ENCODE results near the gene PPP1R14B. TPM values are rescaled to one million over a fixed set of nuclear protein-coding genes. Genes with fewer than 3 reads are reported as not detected.

The PPP1R14B gene
- total RNA-seq, result 264 and 362 TPM in 2 replicates

GRCh38 chr11:64246871-64247728 lies at the start of gene PPP1R14B:
PPP1R14B (minus strand) TSS chr11:64246943; CDS start chr11:64246673, 270 bp downstream.

GRCh38 chr11:64291262-64291751 lies 44.6 kb upstream of the PPP1R14B start, which contains the start of gene KCNK4:
KCNK4 (plus strand) TSS chr11:64291302; CDS start chr11:64293019, 1,717 bp downstream.

GRCh38 chr11:64284962-64285884 lies 38.5 kb upstream of the PPP1R14B start, which contains the start of gene GPR137:
GPR137 (plus strand) TSS chr11:64285848; CDS start chr11:64286525, 677 bp downstream.

GRCh38 chr11:64284048-64284961 lies 37.6 kb upstream of the PPP1R14B start, which contains the start of gene BAD:
BAD (minus strand) TSS chr11:64284665; CDS start chr11:64284368, 297 bp downstream.

GRCh38 chr11:64251016-64251752 lies 4.4 kb upstream of the PPP1R14B start, which contains the start of gene PLCB3:
PLCB3 (plus strand) TSS chr11:64251530; CDS start chr11:64251650, 120 bp downstream.

GRCh38 chr11:64240435-64241240 lies 6.1 kb downstream of the PPP1R14B start, which contains the start of gene FKBP2:
FKBP2 (plus strand) TSS chr11:64241095; CDS start chr11:64242388, 1,293 bp downstream.

GRCh38 chr11:64233913-64234586 lies 12.7 kb downstream of the PPP1R14B start, which contains the start of gene VEGFB:
VEGFB (plus strand) TSS chr11:64234584; CDS start chr11:64234834, 250 bp downstream.

GRCh38 chr11:64230171-64230984 lies 16.4 kb downstream of the PPP1R14B start, which contains the start of gene DNAJC4:
DNAJC4 (plus strand) TSS chr11:64230548; CDS start chr11:64230855, 307 bp downstream.

GRCh38 chr11:64225608-64226506 lies 20.9 kb downstream of the PPP1R14B start, which contains the start of the genes NUDT22 and TRPT1:
NUDT22 (plus strand) TSS chr11:64226274; CDS start chr11:64226653, 379 bp downstream.
TRPT1 (minus strand) TSS chr11:64226186; CDS start chr11:64225860, 326 bp downstream.

GRCh38 chr11:64206457-64207255 lies 40.1 kb downstream of the PPP1R14B start, which contains the start of gene FERMT3:
FERMT3 (plus strand) TSS chr11:64206721; CDS start chr11:64207365, 644 bp downstream.

Other genes with a start within 250 kb of the PPP1R14B start
- not detected in 2 replicates for gene FLRT1, start 211.0 kb downstream of the PPP1R14B start, total RNA-seq
- gene MACROD1, start 80.8 kb downstream of the PPP1R14B start, total RNA-seq, result 17.5 and 32.5 TPM in 2 replicates
- gene STIP1, start 60.8 kb downstream of the PPP1R14B start, total RNA-seq, result 212 and 226 TPM in 2 replicates
- 8.1 and 22.2 TPM in 2 replicates for gene FERMT3, start 40.2 kb downstream of the PPP1R14B start, total RNA-seq
- 22.6 and 63.7 TPM in 2 replicates for gene TRPT1, start 20.8 kb downstream of the PPP1R14B start, total RNA-seq
- 53.3 and 61.4 TPM in 2 replicates for gene NUDT22, start 20.7 kb downstream of the PPP1R14B start, total RNA-seq
- gene DNAJC4, start 16.4 kb downstream of the PPP1R14B start, total RNA-seq, result 4.3 and 7.8 TPM in 2 replicates
- 7.6 and 10.7 TPM in 2 replicates for gene VEGFB, start 12.4 kb downstream of the PPP1R14B start, total RNA-seq
- gene FKBP2, start 5.8 kb downstream of the PPP1R14B start, total RNA-seq, result 41.0 and 56.8 TPM in 2 replicates
- 51.3 and 68.1 TPM in 2 replicates for gene PLCB3, start 4.6 kb upstream of the PPP1R14B start, total RNA-seq
- gene BAD, start 37.7 kb upstream of the PPP1R14B start, total RNA-seq, result 63.1 and 68.2 TPM in 2 replicates
- gene GPR137, start 38.9 kb upstream of the PPP1R14B start, total RNA-seq, result 6.4 and 7.1 TPM in 2 replicates
- under 0.01 and 0.30 TPM in 2 replicates for gene KCNK4, start 44.4 kb upstream of the PPP1R14B start, total RNA-seq
- 0.61 TPM in 1 of 2 replicates, not detected in the other for gene CATSPERZ, start 53.4 kb upstream of the PPP1R14B start, total RNA-seq
- gene ESRRA, start 58.6 kb upstream of the PPP1R14B start, total RNA-seq, result 43.6 and 52.3 TPM in 2 replicates
- gene TRMT112, start 70.6 kb upstream of the PPP1R14B start, total RNA-seq, result 294 and 605 TPM in 2 replicates
- gene PRDX5, start 71.2 kb upstream of the PPP1R14B start, total RNA-seq, result 287 and 290 TPM in 2 replicates
- gene CCDC88B, start 93.3 kb upstream of the PPP1R14B start, total RNA-seq, result 1.3 and 1.7 TPM in 2 replicates
- gene RPS6KA4, start 112.2 kb upstream of the PPP1R14B start, total RNA-seq, result 35.3 and 35.7 TPM in 2 replicates